Measurements from ENCODE around the gene PTPRB.

Gene PTPRB

DNA sequence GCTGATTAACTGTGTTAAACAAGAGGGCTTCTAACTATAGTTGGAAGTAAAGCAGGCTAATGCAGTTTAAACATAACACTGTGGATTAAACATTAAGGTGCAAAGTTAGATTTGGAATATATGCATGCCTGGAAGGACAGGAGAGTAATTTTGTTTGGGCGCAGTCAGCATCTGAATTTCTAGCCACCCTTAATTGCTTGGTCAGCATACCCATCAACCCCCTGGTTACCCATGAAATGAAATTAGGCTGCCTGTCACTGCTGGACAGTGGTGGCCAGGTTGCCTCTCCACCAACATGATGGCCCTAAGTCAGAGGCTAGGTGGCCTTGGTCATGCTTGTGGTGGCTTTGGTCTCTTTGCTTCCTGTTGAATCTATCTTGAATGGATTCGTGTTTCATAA, 30.0 kb upstream of the PTPRB start:
- peaks cover 3% of the 10 kb centered on the region for H3K27me3 Mint-ChIP-seq (ENCODE audit: low read depth, poor library complexity)
- H3K4me1 Mint-ChIP-seq, result no peaks in the 10 kb centered on the region
- DNase-seq, result no peak
- H3K36me3 Mint-ChIP-seq (ENCODE audit: low read depth), result no peaks in the 10 kb centered on the region
- H3K4me3 Mint-ChIP-seq, result no peak overlapping the region
- no peaks in the 10 kb centered on the region for H3K9me3 Mint-ChIP-seq
- H3K27ac Mint-ChIP-seq, result no peak overlapping the region
- TF ChIP-seq, protein P1, sequence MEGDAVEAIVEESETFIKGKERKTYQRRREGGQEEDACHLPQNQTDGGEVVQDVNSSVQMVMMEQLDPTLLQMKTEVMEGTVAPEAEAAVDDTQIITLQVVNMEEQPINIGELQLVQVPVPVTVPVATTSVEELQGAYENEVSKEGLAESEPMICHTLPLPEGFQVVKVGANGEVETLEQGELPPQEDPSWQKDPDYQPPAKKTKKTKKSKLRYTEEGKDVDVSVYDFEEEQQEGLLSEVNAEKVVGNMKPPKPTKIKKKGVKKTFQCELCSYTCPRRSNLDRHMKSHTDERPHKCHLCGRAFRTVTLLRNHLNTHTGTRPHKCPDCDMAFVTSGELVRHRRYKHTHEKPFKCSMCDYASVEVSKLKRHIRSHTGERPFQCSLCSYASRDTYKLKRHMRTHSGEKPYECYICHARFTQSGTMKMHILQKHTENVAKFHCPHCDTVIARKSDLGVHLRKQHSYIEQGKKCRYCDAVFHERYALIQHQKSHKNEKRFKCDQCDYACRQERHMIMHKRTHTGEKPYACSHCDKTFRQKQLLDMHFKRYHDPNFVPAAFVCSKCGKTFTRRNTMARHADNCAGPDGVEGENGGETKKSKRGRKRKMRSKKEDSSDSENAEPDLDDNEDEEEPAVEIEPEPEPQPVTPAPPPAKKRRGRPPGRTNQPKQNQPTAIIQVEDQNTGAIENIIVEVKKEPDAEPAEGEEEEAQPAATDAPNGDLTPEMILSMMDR (IDR thresholded peaks at IDR 0.05), result no peak

DNA sequence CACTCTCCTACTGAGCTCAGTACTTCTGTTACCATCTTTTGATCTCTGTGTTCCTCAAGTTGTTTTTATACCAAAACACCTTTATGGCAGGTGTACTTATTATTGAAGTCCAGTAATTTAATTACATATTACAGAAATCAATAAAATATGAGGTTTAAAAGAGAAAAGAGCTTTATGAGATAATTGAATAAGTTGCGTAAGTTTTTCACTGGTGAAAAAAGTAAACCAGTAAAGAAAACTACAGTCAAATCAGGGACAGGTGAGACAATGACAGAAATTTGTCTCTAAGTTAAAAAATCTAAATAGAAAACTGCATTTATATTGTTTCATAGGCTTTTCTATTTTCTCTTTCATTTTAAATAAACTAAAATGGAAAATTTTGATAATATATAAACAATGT, 29.1 kb upstream of the PTPRB start:
- no peak for DNase-seq
- Mint-ChIP-seq H3K9me3 (no peaks in the 10 kb centered on the region), H3K4me3 (no peak overlapping the region), H3K27me3 (ENCODE audit: low read depth, poor library complexity) (peaks cover 3% of the 10 kb centered on the region), H3K36me3 (ENCODE audit: low read depth) (no peaks in the 10 kb centered on the region), H3K4me1 (no peaks in the 10 kb centered on the region), H3K27ac (no peak overlapping the region)
- TF ChIP-seq, protein P1 (IDR thresholded peaks at IDR 0.05), result no peak

DNA sequence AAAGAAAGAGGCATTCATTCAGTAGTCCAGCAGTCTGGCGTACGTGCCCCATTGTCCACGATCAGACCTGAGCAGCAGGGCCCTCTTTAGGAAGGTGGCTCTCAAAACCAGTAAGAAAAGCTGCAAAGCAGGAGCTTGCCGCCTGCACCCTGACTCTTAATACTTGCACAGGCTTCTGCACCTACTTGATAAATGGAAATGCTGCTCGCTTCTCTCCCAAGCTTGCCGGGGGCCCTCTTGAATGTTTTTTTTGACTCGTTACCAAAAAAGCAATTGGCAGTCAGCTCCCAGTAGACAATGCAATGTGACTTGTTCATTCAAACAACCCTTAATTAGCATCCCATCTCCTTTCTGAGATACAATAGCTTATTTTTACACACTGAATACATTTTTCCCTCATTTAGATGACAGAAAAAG, 27.2 kb upstream of the PTPRB start:
- H3K4me3 Mint-ChIP-seq, result no peak overlapping the region
- no peaks in the 10 kb centered on the region for H3K4me1 Mint-ChIP-seq
- no peaks in the 10 kb centered on the region for H3K36me3 Mint-ChIP-seq (ENCODE audit: low read depth)
- TF ChIP-seq, protein P1 (IDR thresholded peaks at IDR 0.05), result no peak
- DNase-seq, result no peak
- H3K9me3 Mint-ChIP-seq, result no peaks in the 10 kb centered on the region
- H3K27me3 Mint-ChIP-seq (ENCODE audit: low read depth, poor library complexity), result peaks cover 7% of the 10 kb centered on the region
- H3K27ac Mint-ChIP-seq, result no peak overlapping the region

DNA sequence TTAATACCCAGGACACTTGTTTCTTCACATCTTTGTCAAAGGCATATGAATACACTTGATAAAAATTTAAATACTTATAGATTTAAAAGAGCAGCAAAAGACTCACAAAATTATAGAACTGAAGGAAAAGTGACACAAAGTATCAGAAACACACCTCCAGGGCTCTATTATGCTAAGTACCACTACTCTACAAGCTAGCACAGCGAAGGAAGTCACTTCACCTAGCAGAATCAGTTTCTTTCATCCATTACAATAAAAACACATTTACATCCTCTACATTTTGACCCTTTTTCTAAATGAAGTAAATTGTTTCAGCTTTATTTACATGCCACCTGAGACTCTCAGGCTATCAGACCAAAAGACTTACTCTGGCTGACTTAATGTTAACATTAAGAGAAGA, 26.6 kb upstream of the PTPRB start:
- H3K4me3 Mint-ChIP-seq, result no peak overlapping the region
- TF ChIP-seq, protein P1 (IDR thresholded peaks at IDR 0.05), result no peak
- no peak overlapping the region for H3K27ac Mint-ChIP-seq
- H3K36me3 Mint-ChIP-seq (ENCODE audit: low read depth), result no peaks in the 10 kb centered on the region
- H3K27me3 Mint-ChIP-seq (ENCODE audit: low read depth, poor library complexity), result peaks cover 7% of the 10 kb centered on the region
- H3K9me3 Mint-ChIP-seq, result no peaks in the 10 kb centered on the region
- no peak for DNase-seq
- no peaks in the 10 kb centered on the region for H3K4me1 Mint-ChIP-seq

DNA sequence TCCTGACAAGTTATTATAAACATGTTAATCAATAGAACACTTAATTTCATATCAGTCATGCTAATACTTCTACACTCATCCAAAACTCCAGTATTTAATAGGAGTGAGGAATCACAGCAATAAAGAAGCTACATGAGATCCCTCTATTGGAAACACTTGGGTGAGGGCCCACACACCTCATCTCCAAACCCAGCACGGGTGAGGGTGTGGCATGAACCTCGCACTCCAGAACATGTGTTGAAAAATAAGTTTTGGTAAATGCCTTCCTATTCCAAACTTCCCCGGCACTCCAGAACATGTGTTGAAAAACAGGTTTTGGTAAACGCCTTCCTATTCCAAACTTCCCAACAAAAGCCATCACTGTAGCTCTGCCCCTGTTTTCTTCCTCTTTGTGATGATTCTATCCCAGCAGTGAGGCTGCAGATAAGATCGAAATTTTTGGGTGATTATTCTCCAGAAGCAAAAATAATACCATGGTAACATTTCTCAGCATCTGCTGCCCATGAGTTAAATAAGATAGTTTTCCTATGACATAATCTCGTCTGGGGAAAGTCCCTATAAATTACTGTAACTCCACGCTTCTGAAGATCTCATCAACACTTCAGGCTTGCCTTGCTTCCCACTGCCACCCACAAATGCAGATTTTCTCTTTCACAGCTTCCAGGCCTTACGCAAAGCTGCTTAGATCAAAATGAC, 24.4 kb upstream of the PTPRB start:
- peaks cover 4% of the 10 kb centered on the region for H3K27me3 Mint-ChIP-seq (ENCODE audit: low read depth, poor library complexity)
- H3K9me3 Mint-ChIP-seq, result no peaks in the 10 kb centered on the region
- H3K27ac Mint-ChIP-seq, result no peak overlapping the region
- TF ChIP-seq, protein P1 (IDR thresholded peaks at IDR 0.05), result no peak
- H3K36me3 Mint-ChIP-seq (ENCODE audit: low read depth), result no peaks in the 10 kb centered on the region
- no peak for DNase-seq
- no peak overlapping the region for H3K4me3 Mint-ChIP-seq
- no peaks in the 10 kb centered on the region for H3K4me1 Mint-ChIP-seq

DNA sequence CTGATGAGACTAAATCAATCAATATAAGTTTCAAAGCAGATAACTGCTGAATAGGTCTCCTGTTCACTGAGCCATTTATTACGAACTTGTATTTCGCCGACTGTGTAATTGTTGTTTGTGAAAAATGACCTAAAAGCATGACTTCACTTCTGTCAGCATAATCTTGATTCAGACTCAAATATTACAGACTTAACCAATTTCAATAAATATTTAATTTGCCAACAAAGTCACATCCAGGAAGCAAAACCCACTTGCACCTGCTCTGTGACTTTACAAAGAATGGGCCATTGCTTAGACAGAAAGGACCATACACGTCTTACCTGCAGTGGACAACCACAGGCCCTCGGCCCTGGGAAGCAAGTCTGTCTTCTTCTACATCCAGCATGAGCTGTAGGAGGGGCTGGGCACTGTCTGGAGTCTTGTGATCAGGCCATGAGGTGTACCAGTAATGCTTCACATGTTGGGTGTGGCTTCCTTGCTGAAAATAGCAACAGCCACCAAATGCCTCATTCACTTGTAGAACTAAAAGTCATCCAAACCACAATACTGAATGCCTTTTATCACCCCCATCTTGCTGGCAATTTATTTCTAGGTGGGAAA, 23.5 kb upstream of the PTPRB start:
- Mint-ChIP-seq H3K4me3 (no peak overlapping the region), H3K36me3 (ENCODE audit: low read depth) (no peaks in the 10 kb centered on the region), H3K27me3 (ENCODE audit: low read depth, poor library complexity) (peaks cover 4% of the 10 kb centered on the region), H3K9me3 (no peaks in the 10 kb centered on the region), H3K27ac (no peak overlapping the region), H3K4me1 (no peaks in the 10 kb centered on the region)
- no peak for DNase-seq
- TF ChIP-seq, protein P1 (IDR thresholded peaks at IDR 0.05), result no peak

All from nephron progenitor cell (in vitro differentiated cells).